Colonic mucosa (tissue), 4 donors: Measurements from ENCODE around the gene SAMD14. TPM values are rescaled to one million over a fixed set of nuclear protein-coding genes. Genes with fewer than 3 reads are reported as not detected.

ENCODE experiments used
- DNase-seq: peaks from one replicate; pipeline ENCODE4 v3.0.0-alpha.2; 2020
- H3K27ac ChIP-seq: fragments of 200-600 bp; one replicate; pipeline ENCODE4 v1.8.0; 2021
- H3K27me3 ChIP-seq: fragments of 200-600 bp; one replicate; pipeline ENCODE4 v1.8.0; 2021
- H3K36me3 ChIP-seq: fragments of 200-600 bp; one replicate; pipeline ENCODE4 v1.8.0; 2021
- H3K4me1 ChIP-seq: fragments of 200-600 bp; one replicate; pipeline ENCODE4 v1.8.0; 2021; ENCODE audit warnings: mild to moderate bottlenecking
- H3K4me3 ChIP-seq: fragments of 200-600 bp; one replicate; pipeline ENCODE4 v1.8.0; 2021
- H3K9ac ChIP-seq, 2 donors: one replicate each; pipeline ENCODE4 v1.7.0; 2013; ENCODE audit warnings: control low read depth in 2 of 2, low read depth in 2 of 2, low read length in 2 of 2
- H3K9me3 ChIP-seq: fragments of 200-600 bp; one replicate; pipeline ENCODE4 v1.8.0; 2021
- intact Hi-C: fragments of 100-400 bp; cut with DNase I; formaldehyde crosslinking; loops from one replicate; pipeline ENCODE4 v1.14.1; 2022
- total RNA-seq, 2 donors: library from RNA; stranded (reverse); fragmentation: NEBNext Ultra II Directional in 1 of 2; extraction: Animal tissue kit (Norgen Biotek cat#: 25700) in 1 of 2; gene quantifications; one replicate each; pipeline ENCODE4 v1.2.1, GENCODE V29; 2021
- TF ChIP-seq, protein P1 (sequence below): fragments of 200-600 bp; IDR thresholded peaks from one replicate; pipeline ENCODE4 v1.8.0; 2022; ENCODE audit warnings: antibody characterized with exemption, mild to moderate bottlenecking
- donor health status: healthy.
- donor health status: DM: no; HTN: no; CAD: no.
- donor health status: DM: no; HTN: no; CAD: no.

The SAMD14 gene
- total RNA-seq, 2 donors from 2014 or later, result 0.77 to 2.3 TPM

DNA sequence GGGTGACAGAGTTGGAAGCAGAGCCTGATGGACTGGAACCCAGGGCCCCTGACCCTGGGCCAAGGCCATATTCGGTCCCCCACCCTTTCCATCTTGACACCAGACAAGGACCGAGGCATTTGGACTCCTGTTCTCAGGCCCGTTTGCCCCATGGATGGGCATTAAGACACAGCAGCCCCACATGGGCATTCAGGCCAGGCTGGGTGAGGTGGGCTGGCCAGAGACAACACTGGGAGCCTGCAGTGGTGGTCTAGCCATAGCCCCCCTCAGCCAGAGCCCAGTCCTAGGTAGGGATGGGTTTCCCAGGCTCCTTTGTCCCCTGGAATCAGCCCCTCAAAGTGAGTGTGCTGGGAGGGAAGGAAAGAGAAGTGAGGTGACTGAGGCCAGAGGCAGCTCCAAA is 33.2 kb downstream of the SAMD14 start:
- intact Hi-C loops, result loop anchor here (5.0 to 10.0 kb wide), 2 partner anchors 56 to 198 kb away; partner anchors contain the start of gene PPP1R9B
- Histone ChIP-seq H3K4me1 (peaks cover 28% of the 10 kb centered on the region), H3K27me3 (no peaks in the 10 kb centered on the region), H3K9ac (peak overlapping the region in 1 of 2 donors; percentile 88), H3K9me3 (no peaks in the 10 kb centered on the region), H3K4me3 (no peak overlapping the region), H3K36me3 (no peaks in the 10 kb centered on the region), H3K27ac (no peak overlapping the region)
- TF ChIP-seq, protein P1, sequence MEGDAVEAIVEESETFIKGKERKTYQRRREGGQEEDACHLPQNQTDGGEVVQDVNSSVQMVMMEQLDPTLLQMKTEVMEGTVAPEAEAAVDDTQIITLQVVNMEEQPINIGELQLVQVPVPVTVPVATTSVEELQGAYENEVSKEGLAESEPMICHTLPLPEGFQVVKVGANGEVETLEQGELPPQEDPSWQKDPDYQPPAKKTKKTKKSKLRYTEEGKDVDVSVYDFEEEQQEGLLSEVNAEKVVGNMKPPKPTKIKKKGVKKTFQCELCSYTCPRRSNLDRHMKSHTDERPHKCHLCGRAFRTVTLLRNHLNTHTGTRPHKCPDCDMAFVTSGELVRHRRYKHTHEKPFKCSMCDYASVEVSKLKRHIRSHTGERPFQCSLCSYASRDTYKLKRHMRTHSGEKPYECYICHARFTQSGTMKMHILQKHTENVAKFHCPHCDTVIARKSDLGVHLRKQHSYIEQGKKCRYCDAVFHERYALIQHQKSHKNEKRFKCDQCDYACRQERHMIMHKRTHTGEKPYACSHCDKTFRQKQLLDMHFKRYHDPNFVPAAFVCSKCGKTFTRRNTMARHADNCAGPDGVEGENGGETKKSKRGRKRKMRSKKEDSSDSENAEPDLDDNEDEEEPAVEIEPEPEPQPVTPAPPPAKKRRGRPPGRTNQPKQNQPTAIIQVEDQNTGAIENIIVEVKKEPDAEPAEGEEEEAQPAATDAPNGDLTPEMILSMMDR, result no peak
- no peak for DNase-seq

DNA sequence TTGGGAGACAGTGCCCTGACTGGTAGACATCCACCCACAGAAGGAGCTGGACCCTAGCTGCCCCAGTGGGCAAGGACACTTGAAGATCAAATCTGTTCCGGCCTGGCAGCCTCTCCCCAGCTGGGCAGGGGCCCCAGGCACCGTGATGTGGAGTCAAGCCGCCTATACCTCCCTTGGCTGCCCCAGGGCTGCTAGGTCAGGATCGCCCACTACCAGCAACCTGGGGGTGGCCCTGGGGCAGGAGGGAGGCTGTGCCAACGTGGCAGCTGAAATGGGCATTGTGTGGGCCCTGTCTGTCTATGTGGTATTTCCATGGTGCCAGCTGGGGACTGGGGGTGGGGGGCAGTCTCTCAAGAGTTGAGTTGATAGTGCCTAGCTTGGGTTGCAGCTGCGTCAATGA is 33.9 kb downstream of the SAMD14 start:
- TF ChIP-seq, protein P1, result no peak
- Histone ChIP-seq H3K36me3 (no peaks in the 10 kb centered on the region), H3K27ac (no peak overlapping the region), H3K4me3 (peak overlapping the region; percentile 77), H3K4me1 (peaks cover 25% of the 10 kb centered on the region), H3K9me3 (no peaks in the 10 kb centered on the region), H3K9ac (peak overlapping the region; percentile 84 to 88), H3K27me3 (no peaks in the 10 kb centered on the region)
- DNase-seq, result no peak
- intact Hi-C loops, result loop anchor here (5.0 to 10.0 kb wide), 2 partner anchors 56 to 199 kb away; partner anchors contain the start of gene PPP1R9B

DNA sequence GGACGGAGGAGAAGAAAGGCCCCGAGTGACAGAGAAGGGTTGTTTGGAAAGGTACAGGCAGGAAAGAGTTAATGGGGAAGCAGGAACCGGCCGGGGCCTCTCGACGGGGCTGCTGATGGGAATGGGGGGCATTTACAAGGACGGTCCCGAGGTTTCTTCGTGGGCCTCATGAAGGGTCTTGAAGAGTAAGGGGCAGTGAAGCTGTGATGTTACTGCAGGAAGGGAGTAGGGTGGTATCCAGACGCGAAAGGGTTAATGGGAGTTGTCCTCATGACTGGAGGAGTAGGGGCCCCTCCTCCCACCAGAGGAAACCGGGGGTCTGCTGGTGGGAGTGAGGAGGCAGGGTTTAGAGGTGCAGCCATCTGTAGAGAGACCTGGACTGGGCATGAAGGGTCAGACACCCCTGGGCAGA is 34.3 kb downstream of the SAMD14 start:
- Histone ChIP-seq H3K4me3 (peak overlapping the region; percentile 77), H3K36me3 (no peaks in the 10 kb centered on the region), H3K27me3 (no peaks in the 10 kb centered on the region), H3K9ac (peak overlapping the region; percentile 84 to 88), H3K9me3 (no peaks in the 10 kb centered on the region), H3K4me1 (peaks cover 20% of the 10 kb centered on the region), H3K27ac (peak overlapping the region; percentile 80)
- no peak for DNase-seq
- intact Hi-C loops, result loop anchor here (5.0 to 10.0 kb wide), 2 partner anchors 57 to 199 kb away; partner anchors contain the start of gene PPP1R9B
- TF ChIP-seq, protein P1, result no peak

DNA sequence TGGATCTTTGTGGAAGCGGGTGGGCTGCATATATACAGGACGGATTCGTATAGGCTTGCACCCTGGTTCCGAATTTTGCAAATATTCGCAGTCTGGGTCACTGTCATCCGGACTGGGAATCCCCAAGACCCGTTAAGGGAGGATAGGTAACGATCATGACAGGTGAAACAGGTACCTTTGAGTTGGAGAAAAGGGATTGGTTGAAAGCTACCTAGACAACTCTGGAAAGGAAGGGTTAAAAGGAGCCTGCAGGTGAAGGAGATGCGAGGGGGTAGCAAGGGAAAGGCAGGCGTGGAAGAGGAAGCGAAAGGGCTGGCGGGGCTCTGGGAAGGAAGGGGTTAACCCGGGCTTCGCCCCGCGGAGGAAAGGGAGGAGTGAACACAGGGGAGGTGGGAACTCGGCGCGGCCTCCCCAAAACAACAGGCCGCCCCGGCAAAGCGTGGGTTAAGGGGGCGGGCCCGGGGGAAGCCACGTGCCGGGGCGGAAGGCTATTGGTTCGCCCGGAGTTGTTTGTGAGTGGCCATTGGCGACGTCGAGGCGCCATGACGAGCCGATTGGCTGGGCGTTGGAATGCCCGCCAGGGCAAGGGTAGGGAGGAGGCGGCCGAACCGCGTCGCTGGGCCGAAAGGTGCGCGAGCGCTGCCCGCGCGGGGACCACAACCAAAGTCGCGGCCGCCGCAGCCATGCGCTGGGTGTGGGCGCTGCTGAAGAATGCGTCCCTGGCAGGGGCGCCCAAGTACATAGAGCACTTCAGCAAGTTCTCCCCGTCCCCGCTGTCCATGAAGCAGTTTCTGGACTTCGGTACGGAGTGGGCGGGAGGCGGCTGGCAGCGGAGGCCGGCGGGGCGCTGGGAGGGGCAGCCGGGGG is 35.0 kb downstream of the SAMD14 start, which contains the start of gene PDK2:
Gene PDK2, plus strand, starts transcription at position 599 of the 867 bp plus-strand sequence. Its CDS starts 85 bp downstream, at position 684.
- Histone ChIP-seq H3K36me3 (no peaks in the 10 kb centered on the region), H3K4me3 (peak within 1 kb of the TSS; percentile 77), H3K27me3 (no peaks in the 10 kb centered on the region), H3K9me3 (no peaks in the 10 kb centered on the region), H3K4me1 (peaks cover 16% of the 10 kb centered on the region), H3K9ac (peak within 1 kb of the TSS; percentile 84 to 88), H3K27ac (peak within 1 kb of the TSS; percentile 80)
- peak; percentile 94 for DNase-seq
- intact Hi-C loops, result loop anchor here (5.0 to 10.0 kb wide), 2 partner anchors 57 to 200 kb away; partner anchors contain the start of gene PPP1R9B
- TF ChIP-seq, protein P1, result no peak

DNA sequence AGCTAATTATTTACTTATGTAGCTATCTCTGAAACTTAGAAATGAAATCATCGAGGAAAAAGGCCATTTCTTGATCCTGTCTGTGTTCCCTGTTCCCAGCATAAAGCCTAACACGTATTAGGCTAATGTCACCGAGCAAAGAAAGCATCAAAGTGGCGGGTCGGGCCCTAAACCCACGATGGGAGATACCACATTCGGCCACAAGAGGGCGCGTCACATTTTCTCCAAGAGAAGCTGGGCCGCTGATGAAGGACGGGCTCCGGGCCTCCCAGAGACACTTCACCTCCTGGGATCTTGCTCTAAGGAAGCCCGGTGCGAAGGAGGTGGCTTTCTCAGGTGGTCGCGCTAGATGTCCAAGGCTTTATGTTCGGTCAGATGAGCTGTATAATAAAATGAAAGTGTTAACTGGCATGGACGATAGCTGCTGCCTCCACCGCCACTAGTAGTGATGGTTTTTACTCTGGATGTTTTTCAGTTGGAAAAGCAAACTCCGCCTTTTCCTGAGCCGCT is 35.7 kb downstream of the SAMD14 start:
- Histone ChIP-seq H3K36me3 (no peaks in the 10 kb centered on the region), H3K27ac (peak overlapping the region; percentile 80), H3K4me1 (peaks cover 9% of the 10 kb centered on the region), H3K27me3 (no peaks in the 10 kb centered on the region), H3K4me3 (peak overlapping the region; percentile 77), H3K9ac (peak overlapping the region; percentile 62 to 88), H3K9me3 (no peaks in the 10 kb centered on the region)
- intact Hi-C loops, result loop anchor here (10.0 kb wide), 1 partner anchor 201 kb away; no protein-coding TSS in a partner anchor
- peak; percentile 96 for DNase-seq
- TF ChIP-seq, protein P1, result peak; percentile 88
